Neuron (in vitro differentiated cells): ENCODE results near the gene SMAP2.

Experiments
- H2AFZ ChIP-seq: one replicate; pipeline ENCODE4 v1.6.1; 2013; ENCODE audit warnings: low read depth, mild to moderate bottlenecking, inconsistent platforms, low read length, moderate library complexity
- H3K27me3 ChIP-seq: one replicate; pipeline ENCODE4 v1.6.1; 2013; ENCODE audit warnings: low read length; ENCODE audit not compliant: insufficient read depth
- H3K36me3 ChIP-seq: one replicate; pipeline ENCODE4 v1.6.1; 2013; ENCODE audit warnings: low read length; ENCODE audit not compliant: insufficient read depth
- H3K4me1 ChIP-seq: one replicate; pipeline ENCODE4 v1.6.1; 2013; ENCODE audit warnings: low read length; ENCODE audit not compliant: insufficient read depth
- H3K4me3 ChIP-seq: 2 replicates; pipeline ENCODE4 v1.5.1; 2013; ENCODE audit warnings: mild to moderate bottlenecking, low read length, moderate library complexity
- H3K9me3 ChIP-seq: one replicate; pipeline ENCODE4 v1.6.1; 2013; ENCODE audit warnings: low read length

The SMAP2 gene

DNA sequence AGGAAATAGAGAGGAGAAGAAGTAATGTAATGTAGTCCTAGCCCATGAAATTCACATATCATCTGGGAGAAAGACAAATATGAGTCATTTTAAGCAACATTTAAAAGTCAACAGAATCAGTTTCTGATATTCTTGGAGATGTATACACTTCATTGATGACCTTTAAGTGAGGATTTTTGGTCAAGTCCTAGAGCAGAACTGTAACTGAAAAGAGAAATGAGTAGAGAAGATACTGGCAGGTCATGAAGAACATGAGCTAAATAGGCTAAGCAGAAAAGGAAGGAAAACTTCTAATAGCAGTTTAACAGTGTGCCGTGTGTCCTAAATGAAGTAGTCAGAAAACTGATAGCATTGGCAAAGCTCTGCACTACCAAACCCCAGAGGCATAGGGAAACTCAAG lies 81.3 kb downstream of the SMAP2 start:
- Histone ChIP-seq H3K4me1 (peaks cover 6% of the 10 kb centered on the region), H2AFZ (no peak overlapping the region), H3K4me3 (no peak overlapping the region), H3K27me3 (no peaks in the 10 kb centered on the region), H3K9me3 (peaks cover 61% of the 10 kb centered on the region), H3K36me3 (peaks cover 57% of the 10 kb centered on the region)

DNA sequence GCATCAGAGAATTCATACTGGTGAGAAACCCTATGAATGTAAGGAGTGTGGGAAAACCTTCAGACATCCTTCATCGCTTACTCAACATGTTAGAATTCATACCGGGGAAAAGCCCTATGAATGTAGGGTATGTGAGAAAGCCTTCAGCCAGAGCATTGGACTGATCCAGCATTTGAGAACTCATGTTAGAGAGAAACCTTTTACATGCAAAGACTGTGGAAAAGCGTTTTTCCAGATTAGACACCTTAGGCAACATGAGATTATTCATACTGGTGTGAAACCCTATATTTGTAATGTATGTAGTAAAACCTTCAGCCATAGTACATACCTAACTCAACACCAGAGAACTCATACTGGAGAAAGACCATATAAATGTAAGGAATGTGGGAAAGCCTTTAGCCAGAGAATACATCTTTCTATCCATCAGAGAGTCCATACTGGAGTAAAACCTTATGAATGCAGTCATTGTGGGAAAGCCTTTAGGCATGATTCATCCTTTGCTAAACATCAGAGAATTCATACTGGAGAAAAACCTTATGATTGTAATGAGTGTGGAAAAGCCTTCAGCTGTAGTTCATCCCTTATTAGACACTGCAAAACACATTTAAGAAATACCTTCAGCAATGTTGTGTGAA lies 89.5 kb downstream of the SMAP2 start:
- Histone ChIP-seq H3K4me3 (no peak overlapping the region), H2AFZ (no peak overlapping the region), H3K36me3 (peaks cover 68% of the 10 kb centered on the region), H3K4me1 (no peaks in the 10 kb centered on the region), H3K9me3 (peaks cover 89% of the 10 kb centered on the region), H3K27me3 (no peaks in the 10 kb centered on the region)

DNA sequence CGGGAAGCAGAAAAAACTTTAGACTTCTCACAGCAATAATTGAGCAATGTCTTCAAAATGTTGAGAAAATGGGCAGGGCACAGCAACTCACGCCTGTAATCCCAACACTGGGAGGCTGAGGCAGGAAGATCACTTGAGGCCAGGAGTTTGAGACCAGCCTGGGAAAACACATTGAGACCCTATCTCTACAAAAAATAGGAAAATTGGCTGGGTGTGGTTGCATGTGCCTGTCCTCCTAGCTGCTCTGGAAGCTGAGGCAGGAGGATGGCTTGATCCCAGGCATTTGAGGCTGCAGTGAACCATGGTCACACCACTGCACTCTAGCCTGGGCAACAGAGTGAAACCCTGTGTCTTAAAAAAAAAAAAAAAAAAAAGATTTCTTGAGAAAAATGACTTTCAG lies 95.8 kb downstream of the SMAP2 start:
- peaks cover 27% of the 10 kb centered on the region for H3K36me3 ChIP-seq
- H2AFZ ChIP-seq, result no peak overlapping the region
- H3K9me3 ChIP-seq, result peaks cover 62% of the 10 kb centered on the region
- H3K4me1 ChIP-seq, result no peaks in the 10 kb centered on the region
- no peaks in the 10 kb centered on the region for H3K27me3 ChIP-seq
- H3K4me3 ChIP-seq, result no peak overlapping the region
